Activated CD8-positive, alpha-beta T cell treated with anti-CD3 and anti-CD28 coated beads for 36 hours (primary cell): Measurements from ENCODE around the gene SNX14. TPM values are rescaled to one million over a fixed set of nuclear protein-coding genes. Genes with fewer than 3 reads are reported as not detected.

Experiments used
- ATAC-seq: fragments of 200-7000 bp; cut with Tn5 transposase; one replicate; pipeline ENCODE4 v1.10.0; 2021; ENCODE audit warnings: mild to moderate bottlenecking, moderate library complexity
- CTCF ChIA-PET: fragments of 350-600 bp; sonication (Branson Sonifier 250); formaldehyde crosslinking; loops from one replicate; lab custom pipeline; 2021; ENCODE audit warnings: antibody characterized with exemption; lab: Charles Lee
- POLR2A ChIA-PET: fragments of 350-600 bp; sonication (Branson Sonifier 250); formaldehyde crosslinking; loops from one replicate; lab custom pipeline; 2021; ENCODE audit warnings: antibody characterized with exemption; lab: Charles Lee
- DNase-seq: peaks from one replicate; pipeline ENCODE4 v3.0.0-alpha.2; 2020
- H3K27ac Mint-ChIP-seq: one replicate; pipeline ENCODE4 v1.8.0; 2021; ENCODE audit warnings: mild to moderate bottlenecking, mixed read lengths
- H3K27me3 Mint-ChIP-seq: one replicate; pipeline ENCODE4 v1.8.0; 2021; ENCODE audit warnings: mixed read lengths
- H3K36me3 Mint-ChIP-seq: one replicate; pipeline ENCODE4 v1.8.0; 2021; ENCODE audit warnings: low read depth, mixed read lengths
- H3K4me1 Mint-ChIP-seq: one replicate; pipeline ENCODE4 v1.8.0; 2021; ENCODE audit warnings: low read depth, mixed read lengths
- H3K4me3 Mint-ChIP-seq: one replicate; pipeline ENCODE4 v1.8.0; 2021; ENCODE audit warnings: mild to moderate bottlenecking, moderate library complexity, mixed read lengths
- H3K9me3 Mint-ChIP-seq: one replicate; pipeline ENCODE4 v1.8.0; 2021; ENCODE audit warnings: mixed read lengths
- CTCF ChIP-seq: fragments of 200-600 bp; IDR thresholded peaks from one replicate; pipeline ENCODE4 v1.8.0; 2022; ENCODE audit warnings: antibody characterized with exemption, mild to moderate bottlenecking
- intact Hi-C: fragments of 100-400 bp; cut with micrococcal nuclease; formaldehyde crosslinking; loops from one replicate; pipeline ENCODE4 v1.10.0; 2022
- total RNA-seq, 2 experiments: library from RNA; stranded (reverse); gene quantifications; one replicate each; pipeline ENCODE4 v1.2.3, GENCODE V29; 2021

SNX14 gene
- total RNA-seq, 2 experiments from 2014 or later = 53.9 to 54.1 TPM

- ChIA-PET POLR2A (interaction anchor here (1.0 kb wide), 1 partner anchor 30 kb away, joined by 5 read pairs; the partner anchor contains the start of gene NT5E), CTCF (interaction anchor here (1.0 to 17.9 kb wide), 5 partner anchors 20 to 156 kb away, joined by 3 to 364 read pairs (median 5); partner anchors contain the start of gene NT5E)
- no peak for DNase-seq
- H3K4me1 Mint-ChIP-seq = peaks cover 20% of the 10 kb centered on the region
- no peak overlapping the region for H3K4me3 Mint-ChIP-seq
- intact Hi-C loops = no loop called here
- H3K27ac Mint-ChIP-seq = no peak overlapping the region
- no peak for ATAC-seq
- peaks cover 10% of the 10 kb centered on the region for H3K36me3 Mint-ChIP-seq
- no peak for TF ChIP-seq CTCF
- H3K9me3 Mint-ChIP-seq = no peaks in the 10 kb centered on the region
- no peaks in the 10 kb centered on the region for H3K27me3 Mint-ChIP-seq
Measured at GRCh38 chr6:85479208-85479607, 114.5 kb downstream of the SNX14 start.

- no peak overlapping the region for H3K27ac Mint-ChIP-seq
- peaks cover 10% of the 10 kb centered on the region for H3K36me3 Mint-ChIP-seq
- H3K27me3 Mint-ChIP-seq = no peaks in the 10 kb centered on the region
- intact Hi-C loops = no loop called here
- H3K4me3 Mint-ChIP-seq = no peak overlapping the region
- no peaks in the 10 kb centered on the region for H3K9me3 Mint-ChIP-seq
- TF ChIP-seq CTCF = no peak
- ChIA-PET POLR2A (interaction anchor here (0.9 to 1.2 kb wide), 2 partner anchors 10 to 19 kb away, joined by 3 read pairs; no protein-coding TSS in a partner anchor), CTCF (interaction anchor here (0.6 to 17.9 kb wide), 4 partner anchors 12 to 124 kb away, joined by 3 to 364 read pairs (median 4); partner anchors contain the start of gene NT5E)
- peaks cover 6% of the 10 kb centered on the region for H3K4me1 Mint-ChIP-seq
- ATAC-seq = no peak
- DNase-seq = no peak
Measured at GRCh38 chr6:85476532-85476931, 117.1 kb downstream of the SNX14 start.

GRCh38 chr6:85473748-85474147 lies 119.9 kb downstream of the SNX14 start:
- POLR2A ChIA-PET = no interaction called here
- Mint-ChIP-seq H3K36me3 (peaks cover 10% of the 10 kb centered on the region), H3K9me3 (no peaks in the 10 kb centered on the region), H3K27me3 (no peaks in the 10 kb centered on the region), H3K4me3 (no peak overlapping the region), H3K4me1 (peaks cover 7% of the 10 kb centered on the region), H3K27ac (no peak overlapping the region)
- no peak for TF ChIP-seq CTCF
- CTCF ChIA-PET = interaction anchor here (0.8 to 17.9 kb wide), 5 partner anchors 9 to 122 kb away, joined by 3 to 364 read pairs (median 5); partner anchors contain the start of gene NT5E
- ATAC-seq (no peak), DNase-seq (no peak)
- intact Hi-C loops = no loop called here

GRCh38 chr6:85472744-85473143 lies 120.9 kb downstream of the SNX14 start:
- H3K27ac Mint-ChIP-seq = no peak overlapping the region
- POLR2A ChIA-PET = no interaction called here
- ATAC-seq (no peak), DNase-seq (no peak)
- no peaks in the 10 kb centered on the region for H3K9me3 Mint-ChIP-seq
- H3K36me3 Mint-ChIP-seq = peaks cover 10% of the 10 kb centered on the region
- CTCF ChIA-PET = interaction anchor here (1.2 to 17.9 kb wide), 4 partner anchors 10 to 118 kb away, joined by 3 to 364 read pairs (median 16); partner anchors contain the start of gene NT5E
- H3K27me3 Mint-ChIP-seq = no peaks in the 10 kb centered on the region
- peaks cover 10% of the 10 kb centered on the region for H3K4me1 Mint-ChIP-seq
- H3K4me3 Mint-ChIP-seq = no peak overlapping the region
- intact Hi-C loops = no loop called here
- TF ChIP-seq CTCF = no peak

GRCh38 chr6:85470023-85470410 lies 123.6 kb downstream of the SNX14 start:
- Mint-ChIP-seq H3K4me1 (peaks cover 27% of the 10 kb centered on the region), H3K27me3 (no peaks in the 10 kb centered on the region), H3K36me3 (peaks cover 3% of the 10 kb centered on the region), H3K4me3 (no peak overlapping the region), H3K9me3 (no peaks in the 10 kb centered on the region), H3K27ac (no peak overlapping the region)
- ChIA-PET POLR2A (interaction anchor here (1.5 kb wide), 1 partner anchor 20 kb away, joined by 3 read pairs; the partner anchor contains the start of gene NT5E), CTCF (interaction anchor here (2.8 to 24.4 kb wide), 2 partner anchors 12 to 115 kb away, joined by 8 to 364 read pairs; no protein-coding TSS in a partner anchor)
- TF ChIP-seq CTCF = no peak
- no peak for ATAC-seq
- no peak for DNase-seq
- intact Hi-C loops = no loop called here
